Endothelial cell of umbilical vein (primary cell): ENCODE data around the gene RBM33. TPM values are rescaled to one million over a fixed set of nuclear protein-coding genes. Genes with fewer than 3 reads are reported as not detected.

Experiments
- BruUV-seq: library from RNA; stranded (reverse); fragments of 400-500 nt; replicated peaks from 2 replicates; lab custom pipeline; 2021; lab: Mats Ljungman, UMichigan
- CTCF ChIA-PET: fragments of 300-600, 350-600 bp; sonication (Branson Sonifier 250); formaldehyde crosslinking; loops from one replicate; lab custom pipeline; 2021; ENCODE audit warnings: antibody characterized with exemption, inconsistent platforms; lab: Charles Lee
- POLR2A ChIA-PET: fragments of 300-600, 350-600 bp; sonication (Branson Sonifier 250); formaldehyde crosslinking; loops from one replicate; lab custom pipeline; 2021; ENCODE audit warnings: antibody characterized with exemption, inconsistent platforms; lab: Charles Lee
- DNase-seq: peaks from one replicate; pipeline ENCODE4 v3.0.0-alpha.2; 2011; ENCODE audit warnings: low read depth, low spot score
- FAIRE-seq: peaks from 2 replicates; lab custom pipeline; 2011; peaks lifted over from hg19 to GRCh38; lab: Jason Lieb, UNC
- H2AFZ ChIP-seq: 2 replicates; pipeline ENCODE4 v1.6.0; 2012; ENCODE audit warnings: low read depth, low read length, control low read depth, inconsistent platforms
- H3K27ac ChIP-seq: 2 replicates; pipeline ENCODE4 v1.5.1; 2011; ENCODE audit warnings: low read depth, mild to moderate bottlenecking, control low read depth, low read length, moderate library complexity; ENCODE audit not compliant: insufficient read depth
- H3K27me3 ChIP-seq, 2 experiments: 2 replicates each; pipeline versions ENCODE4 v1.6.0 to v1.6.1; 2011; ENCODE audit warnings: low read length in 2 of 2, mixed read lengths in 1 of 2; ENCODE audit not compliant: control insufficient read depth in 2 of 2, insufficient read depth in 2 of 2
- H3K36me3 ChIP-seq, 2 experiments: 2 replicates in 1 of 2; 3 replicates in 1 of 2; pipeline ENCODE4 v1.5.1; 2011; ENCODE audit warnings: low read length in 2 of 2, mild to moderate bottlenecking in 1 of 2, moderate library complexity in 1 of 2; ENCODE audit not compliant: control insufficient read depth in 2 of 2, insufficient read depth in 2 of 2; ENCODE audit errors: extremely low read depth in 1 of 2
- H3K4me1 ChIP-seq: 3 replicates; pipeline ENCODE4 v1.5.1; 2011; ENCODE audit warnings: mild to moderate bottlenecking, low read length; ENCODE audit not compliant: control insufficient read depth, insufficient read depth; ENCODE audit errors: extremely low read depth
- H3K4me2 ChIP-seq: 2 replicates; pipeline ENCODE4 v1.6.1; 2011; ENCODE audit warnings: low read length, control low read depth, mixed read lengths; ENCODE audit not compliant: insufficient read depth
- H3K4me3 ChIP-seq, 3 experiments: fragments of 200-600 bp in 1 of 3; sonication (generic), shearing (Covaris generic) in 1 of 3; replicated peaks in 1 of 3; 2 replicates each; pipeline ENCODE4 v1.5.1; 2011 to 2016; ENCODE audit warnings: control low read depth in 3 of 3, low read length in 3 of 3, mild to moderate bottlenecking in 2 of 3, inconsistent platforms in 1 of 3, low read depth in 1 of 3, moderate library complexity in 1 of 3; ENCODE audit not compliant: insufficient read depth in 1 of 3
- H3K79me2 ChIP-seq: 2 replicates; pipeline ENCODE4 v1.6.0; 2012; ENCODE audit warnings: low read length, inconsistent platforms; ENCODE audit not compliant: control insufficient read depth, insufficient read depth
- H3K9ac ChIP-seq: replicated peaks from 2 replicates; pipeline ENCODE3; 2011; ENCODE audit warnings: low read length, control low read depth; ENCODE audit not compliant: insufficient read depth; ENCODE audit errors: extremely low read depth
- H3K9me1 ChIP-seq: replicated peaks from 3 replicates; pipeline ENCODE4 v1.6.0; 2011; ENCODE audit warnings: mild to moderate bottlenecking, low read length; ENCODE audit not compliant: control insufficient read depth, insufficient read depth; ENCODE audit errors: extremely low read depth
- H3K9me3 ChIP-seq: replicated peaks from 2 replicates; pipeline ENCODE4 v1.5.1; 2012; ENCODE audit warnings: low read length, inconsistent platforms; ENCODE audit not compliant: control insufficient read depth, insufficient read depth
- H4K20me1 ChIP-seq: replicated peaks from 2 replicates; pipeline ENCODE3; 2011; ENCODE audit warnings: mild to moderate bottlenecking, low read length; ENCODE audit not compliant: control insufficient read depth, insufficient read depth; ENCODE audit errors: extremely low read depth
- JUN ChIP-seq: IDR thresholded peaks from 2 replicates; pipeline ENCODE4 v1.6.1; 2011; ENCODE audit warnings: borderline replicate concordance, low read depth; ENCODE audit not compliant: insufficient read length, insufficient read depth
- dilution Hi-C: fragments of 300-500 bp; cut with MboI; formaldehyde crosslinking; loops from one replicate; pipeline ENCODE4 v1.15.0; 2019; ENCODE audit warnings: low sequenced_read_pairs; ENCODE audit not compliant: extremely low pct_ligation_motif_present
- intact Hi-C: fragments of 100-400 bp; cut with micrococcal nuclease; formaldehyde crosslinking; loops from one replicate; pipeline ENCODE4 v1.10.0; 2022
- polyA plus RNA-seq, 4 experiments: library from polyadenylated mRNA; depleted of rRNA in 3 of 4; stranded (reverse) in 3 of 4; unstranded in 1 of 4; fragments of >200 nt; gene quantifications; 2 replicates each; pipeline versions ENCODE4 v1.2.1 to v1.2.3, GENCODE V29; 2011 to 2012; ENCODE audit warnings: missing spikeins in 1 of 4
- total RNA-seq: library from RNA; stranded (reverse); gene quantifications from 2 replicates; pipeline ENCODE4 v1.2.3, GENCODE V29; 2021
- TF ChIP-seq, protein P1 (sequence below), 2 donors: IDR thresholded peaks; 1 replicate in 1 of 2; 2 replicates in 1 of 2; pipeline ENCODE4 v1.5.1; 2011; ENCODE audit warnings: low read length in 2 of 2, mild to moderate bottlenecking in 2 of 2, moderate library complexity in 2 of 2, control low read depth in 1 of 2, inconsistent platforms in 1 of 2, low read depth in 1 of 2; ENCODE audit not compliant: insufficient read depth in 1 of 2; ENCODE audit errors: extremely low read depth in 1 of 2

RBM33 gene
- total and polyA plus RNA-seq, 2 donors (not counting 3 experiments of a cell fraction or from before 2014, with no cell fraction given) = 16.2 to 68.2 TPM

DNA sequence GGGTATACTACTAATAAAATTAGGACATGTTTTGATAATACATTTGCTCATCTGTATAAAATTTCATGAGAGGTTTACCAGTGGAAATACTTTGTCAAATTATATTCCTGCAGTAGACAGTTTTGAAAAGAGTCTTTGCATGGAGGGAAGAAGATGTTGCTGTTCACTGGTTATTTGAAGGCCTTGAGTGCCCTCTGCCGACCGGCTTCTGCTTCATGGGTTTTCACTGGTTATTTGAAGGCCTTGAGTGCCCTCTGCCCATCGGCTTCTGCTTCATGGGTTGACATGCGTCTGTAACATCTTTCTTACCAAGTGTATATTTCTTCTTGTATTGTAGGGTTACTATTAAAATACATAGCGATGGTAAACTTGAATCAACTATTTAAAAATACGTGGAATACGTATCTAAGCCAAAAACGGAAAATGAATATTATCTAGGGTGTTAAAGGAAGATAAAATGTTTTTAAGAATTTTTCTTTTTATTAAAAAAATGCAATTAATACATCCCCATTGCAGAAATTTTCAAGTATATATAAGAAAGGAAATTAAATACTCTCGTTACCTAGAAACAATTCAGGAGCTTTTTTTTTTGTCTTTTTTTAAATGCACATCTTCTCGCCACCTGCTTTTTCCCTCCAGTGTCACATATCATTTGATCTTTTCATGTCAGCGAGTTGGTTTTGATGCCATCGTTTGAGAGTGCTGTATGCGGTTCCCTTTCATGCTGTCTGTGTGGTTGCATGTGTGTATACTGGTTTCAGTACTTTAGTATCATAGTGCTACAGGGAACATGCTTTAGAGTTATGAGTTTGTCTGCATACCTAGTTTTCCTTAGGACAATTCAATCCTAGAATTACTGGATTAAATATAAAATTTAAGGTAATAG lies 94.4 kb downstream of the RBM33 start:
- Histone ChIP-seq H3K4me1 (no peaks in the 10 kb centered on the region), H3K36me3 (peaks cover 18 to 29% of the 10 kb centered on the region in 2 experiments), H3K4me2 (no peak overlapping the region), H3K27me3 (no peaks in the 10 kb centered on the region), H3K9me3 (no peaks in the 10 kb centered on the region), H3K4me3 (no peak overlapping the region), H2AFZ (no peak overlapping the region), H3K79me2 (peaks cover 12% of the 10 kb centered on the region), H3K27ac (no peak overlapping the region), H3K9me1 (no peaks in the 10 kb centered on the region), H3K9ac (no peak overlapping the region), H4K20me1 (no peaks in the 10 kb centered on the region)
- DNase-seq (peak; percentile 75), FAIRE-seq (peak; percentile 69)
- no peak for TF ChIP-seq JUN
- TF ChIP-seq, protein P1, sequence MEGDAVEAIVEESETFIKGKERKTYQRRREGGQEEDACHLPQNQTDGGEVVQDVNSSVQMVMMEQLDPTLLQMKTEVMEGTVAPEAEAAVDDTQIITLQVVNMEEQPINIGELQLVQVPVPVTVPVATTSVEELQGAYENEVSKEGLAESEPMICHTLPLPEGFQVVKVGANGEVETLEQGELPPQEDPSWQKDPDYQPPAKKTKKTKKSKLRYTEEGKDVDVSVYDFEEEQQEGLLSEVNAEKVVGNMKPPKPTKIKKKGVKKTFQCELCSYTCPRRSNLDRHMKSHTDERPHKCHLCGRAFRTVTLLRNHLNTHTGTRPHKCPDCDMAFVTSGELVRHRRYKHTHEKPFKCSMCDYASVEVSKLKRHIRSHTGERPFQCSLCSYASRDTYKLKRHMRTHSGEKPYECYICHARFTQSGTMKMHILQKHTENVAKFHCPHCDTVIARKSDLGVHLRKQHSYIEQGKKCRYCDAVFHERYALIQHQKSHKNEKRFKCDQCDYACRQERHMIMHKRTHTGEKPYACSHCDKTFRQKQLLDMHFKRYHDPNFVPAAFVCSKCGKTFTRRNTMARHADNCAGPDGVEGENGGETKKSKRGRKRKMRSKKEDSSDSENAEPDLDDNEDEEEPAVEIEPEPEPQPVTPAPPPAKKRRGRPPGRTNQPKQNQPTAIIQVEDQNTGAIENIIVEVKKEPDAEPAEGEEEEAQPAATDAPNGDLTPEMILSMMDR (IDR thresholded peaks at IDR 0.05; ENCODE audit: extremely low read depth in 1 of 2, insufficient read depth in 1 of 2, low read depth in 1 of 2, low read length in 2 of 2) = peak; percentile 41 to 58
- ChIA-PET CTCF (interaction anchor here (0.6 to 12.9 kb wide), 6 partner anchors 8 to 142 kb away, joined by 3 to 189 read pairs (median 4); no protein-coding TSS in a partner anchor), POLR2A (no interaction called here)
- dilution Hi-C loops (no loop called here), intact Hi-C loops (loop anchor here (1.0 to 2.0 kb wide), 2 partner anchors 30 to 141 kb away; no protein-coding TSS in a partner anchor)
- no TSS peak for BruUV-seq
